ENCODE measurements around the gene SNX12.
"Not testable (repeated sequence)": the region's sequence is repeated elsewhere in the genome, so short reads cannot be mapped to it uniquely, and the experiment has no call there.

The SNX12 gene

DNA sequence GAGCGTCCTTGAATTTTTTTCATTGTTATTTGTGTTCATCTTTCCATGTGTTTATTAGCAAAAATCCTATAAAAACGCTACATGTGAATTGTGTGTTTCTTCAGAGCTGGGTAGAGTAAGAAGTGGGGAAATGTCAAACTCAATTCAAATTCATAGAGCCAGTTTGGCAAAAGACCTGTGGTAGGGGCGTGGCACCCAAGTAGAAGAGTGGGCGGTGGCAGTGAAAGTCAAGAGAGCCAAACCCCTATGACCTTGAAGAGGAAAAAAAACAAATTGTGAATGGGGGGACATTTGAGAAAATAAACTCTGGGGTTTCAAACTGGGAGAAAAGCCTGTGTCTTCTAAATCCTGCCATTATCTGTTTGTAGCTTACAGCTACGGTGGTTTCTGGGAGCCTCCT is 23.1 kb upstream of the SNX12 start:
- DNase-seq (ENCODE audit: low read depth in 2 of 2): no peak

DNA sequence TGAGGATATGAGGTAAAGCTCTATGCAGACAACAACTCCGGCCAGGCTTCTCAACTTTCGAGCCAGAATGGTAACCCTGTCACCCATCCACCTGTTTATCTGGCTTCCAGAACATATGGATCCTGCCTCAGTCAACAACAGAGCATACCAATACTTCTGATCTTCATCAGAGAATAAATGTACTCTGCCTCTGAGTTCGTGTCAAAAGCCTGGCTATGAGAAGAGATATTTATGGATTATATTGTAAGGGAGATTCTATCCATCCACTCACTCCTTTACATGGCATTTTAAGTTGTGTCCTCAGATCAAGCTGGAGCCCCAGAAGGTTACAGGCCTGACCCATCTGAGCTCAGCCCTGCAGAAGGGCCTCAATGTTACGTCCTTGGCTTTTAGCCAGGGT is 17.8 kb upstream of the SNX12 start:
- no peak for DNase-seq (ENCODE audit: low read depth in 2 of 2)

DNA sequence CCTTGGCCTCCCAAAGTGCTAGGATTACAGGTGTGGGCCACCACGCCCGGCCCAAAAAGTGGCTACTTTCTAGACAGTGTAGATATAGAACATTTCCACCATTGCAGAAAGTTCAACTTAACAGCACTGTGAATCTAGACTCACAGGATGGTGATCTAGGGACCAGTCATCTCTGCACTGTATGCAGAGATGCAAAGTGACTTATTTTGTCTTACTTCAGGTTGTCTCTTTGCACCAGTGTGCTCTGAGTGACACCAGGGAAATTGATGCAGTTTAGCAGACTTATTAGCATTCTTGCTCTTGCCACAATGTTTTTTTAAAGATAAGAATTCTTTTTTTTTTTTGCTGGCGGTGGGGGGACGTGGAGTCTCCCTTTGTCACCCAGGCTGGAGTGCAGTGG is 14.7 kb upstream of the SNX12 start:
- no peak for DNase-seq (ENCODE audit: low read depth in 2 of 2)

- no peak for DNase-seq (ENCODE audit: low read depth in 2 of 2)
These were observed 14.1 kb upstream of the SNX12 start for GRCh38 chrX:71082124-71082647.

DNA sequence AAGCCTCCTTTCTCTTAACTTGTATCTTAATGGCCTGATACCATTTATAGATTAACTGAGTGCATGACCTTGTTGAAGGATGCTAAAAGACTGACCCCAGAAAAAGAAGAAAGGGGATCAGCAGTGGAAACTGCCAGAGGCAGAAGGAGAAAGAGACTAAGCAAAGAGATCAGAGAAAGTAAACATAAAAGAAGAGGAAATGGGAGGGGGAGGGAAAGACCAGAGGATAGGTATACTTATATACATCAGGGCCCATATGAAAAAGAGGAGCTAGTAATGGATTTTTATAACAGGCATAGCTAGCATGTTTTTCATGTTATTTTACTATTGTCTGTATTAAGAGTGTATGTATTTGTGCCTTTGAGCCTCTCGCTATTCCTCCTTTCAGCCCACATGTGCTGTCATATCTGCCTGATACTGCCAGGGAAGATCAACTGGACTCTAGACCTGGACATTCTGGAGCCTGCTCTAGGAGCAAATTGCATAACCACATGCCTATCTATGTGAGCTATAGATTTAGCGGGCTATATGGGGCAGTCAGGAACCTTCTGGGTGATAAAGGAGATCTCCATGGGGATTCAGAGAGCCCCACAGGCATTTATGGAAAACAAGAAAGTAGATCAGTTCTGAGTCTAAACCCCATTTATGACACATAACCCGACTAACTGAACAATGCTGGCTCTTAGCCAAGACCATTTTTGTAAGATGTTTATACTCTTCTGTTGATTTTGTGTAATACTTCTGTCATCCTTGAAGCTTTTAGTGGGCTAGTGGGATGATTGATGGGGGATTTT is 13.4 kb upstream of the SNX12 start:
- no peak for DNase-seq (ENCODE audit: low read depth in 2 of 2)

DNA sequence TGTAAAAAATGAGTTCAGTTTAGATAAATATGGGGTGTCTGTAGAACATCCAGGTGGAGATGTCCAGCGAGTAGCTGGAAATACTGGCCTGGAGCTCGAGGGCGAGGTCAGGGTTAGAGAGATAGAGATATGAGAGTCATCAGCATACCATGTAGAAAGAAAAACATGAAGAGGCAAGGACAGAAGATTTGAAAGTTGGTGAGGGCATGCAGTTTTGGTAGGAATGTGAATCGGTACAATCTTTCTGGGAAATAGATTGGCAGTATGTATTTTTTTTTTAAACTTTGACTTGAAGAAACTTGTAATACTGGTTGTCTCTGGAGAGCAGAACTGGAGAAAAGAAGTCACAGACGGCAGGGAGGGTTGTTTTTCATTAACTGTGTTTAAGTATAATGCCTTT is 2.4 kb upstream of the SNX12 start:
- DNase-seq (ENCODE audit: low read depth in 2 of 2): no peak

GRCh38 chrX:71067712-71068043 is 456 bp downstream of the SNX12 start:
- no peak for DNase-seq (ENCODE audit: low read depth in 2 of 2)

- no peak for DNase-seq (ENCODE audit: low read depth in 2 of 2)
These were observed 1.0 kb downstream of the SNX12 start for GRCh38 chrX:71067089-71067488.

DNA sequence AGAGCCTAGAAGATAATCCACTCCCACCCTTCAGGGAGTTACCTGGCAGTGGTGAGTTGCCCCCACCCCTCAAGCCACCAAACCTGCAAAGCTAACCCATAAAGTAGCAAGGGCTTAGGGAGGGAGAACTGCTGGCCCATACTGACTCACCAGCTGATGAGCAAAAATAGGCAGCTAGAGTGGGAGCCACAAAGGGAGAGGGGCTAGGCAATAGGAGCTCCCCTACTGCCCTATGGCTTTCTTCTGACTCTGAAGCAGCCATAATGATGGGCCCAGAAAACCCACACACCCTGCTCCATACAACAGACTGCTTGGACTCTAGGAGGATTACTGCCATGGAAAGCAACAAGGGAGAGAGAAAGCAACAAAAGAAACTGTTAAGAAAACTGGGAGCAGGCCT is 8.0 kb downstream of the SNX12 start:
- no peak for DNase-seq (ENCODE audit: low read depth in 2 of 2)

GRCh38 chrX:71057848-71058530 is 10.1 kb downstream of the SNX12 start:
- DNase-seq (ENCODE audit: low read depth in 2 of 2): no peak

DNA sequence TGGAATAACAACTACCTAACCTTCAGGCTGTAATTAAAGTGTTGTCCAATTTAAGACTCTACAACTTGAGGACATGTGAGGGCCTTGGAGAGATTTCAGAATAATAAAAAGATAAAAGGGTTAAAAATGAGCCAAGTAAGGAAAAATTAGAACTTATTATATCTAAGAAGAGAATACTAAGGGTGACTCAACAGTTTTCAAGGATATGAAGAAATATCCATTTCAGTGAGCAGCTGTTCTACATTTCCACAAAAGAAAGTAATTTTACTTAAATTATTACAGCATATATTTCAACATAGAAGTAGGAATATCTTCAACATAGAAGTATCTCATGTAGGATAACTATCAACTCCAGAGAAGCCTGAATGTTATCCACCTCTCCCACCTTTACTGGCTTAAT is 11.3 kb downstream of the SNX12 start:
- DNase-seq (ENCODE audit: low read depth in 2 of 2): no peak

DNA sequence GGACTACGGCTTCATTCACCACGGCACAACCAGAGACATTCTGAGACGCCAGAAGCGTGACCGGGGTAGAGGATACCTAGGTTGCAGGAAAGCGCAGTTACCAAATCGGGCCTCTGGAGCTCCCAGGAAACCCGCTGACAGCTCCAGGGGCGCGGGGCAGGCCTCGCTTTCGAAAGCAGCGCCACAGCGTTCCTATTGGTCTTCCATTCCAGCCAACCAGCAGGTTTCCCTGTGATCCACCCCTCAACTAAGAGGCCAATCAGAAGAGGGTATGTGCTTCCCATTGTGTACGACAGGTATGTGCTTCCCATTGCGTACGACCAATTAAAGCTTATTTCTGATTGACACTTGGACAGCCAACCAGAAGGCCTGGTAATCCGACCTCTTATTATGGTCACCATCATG is 14.9 kb downstream of the SNX12 start:
- no peak for DNase-seq (ENCODE audit: low read depth in 2 of 2)

GRCh38 chrX:71052721-71053120 is 15.4 kb downstream of the SNX12 start:
- no peak for DNase-seq (ENCODE audit: low read depth in 2 of 2)

GRCh38 chrX:71047891-71048290 is 20.2 kb downstream of the SNX12 start:
- not testable (repeated sequence) for DNase-seq (ENCODE audit: low read depth in 2 of 2)

GRCh38 chrX:71017396-71017939 is 50.7 kb downstream of the SNX12 start:
- DNase-seq (ENCODE audit: low read depth in 2 of 2): no peak
